GM19328 (cell line): ENCODE data around the gene NACA2.
"Not testable (repeated sequence)": the region's sequence is repeated elsewhere in the genome, so short reads cannot be mapped to it uniquely, and the experiment has no call there.

ENCODE experiments used
- ATAC-seq: cut with Tn5 transposase; IDR thresholded peaks from one replicate; pipeline ENCODE4 v1.9.1; 2021; ENCODE audit warnings: mild to moderate bottlenecking, moderate library complexity; ENCODE audit not compliant: unreplicated experiment

Gene NACA2

DNA sequence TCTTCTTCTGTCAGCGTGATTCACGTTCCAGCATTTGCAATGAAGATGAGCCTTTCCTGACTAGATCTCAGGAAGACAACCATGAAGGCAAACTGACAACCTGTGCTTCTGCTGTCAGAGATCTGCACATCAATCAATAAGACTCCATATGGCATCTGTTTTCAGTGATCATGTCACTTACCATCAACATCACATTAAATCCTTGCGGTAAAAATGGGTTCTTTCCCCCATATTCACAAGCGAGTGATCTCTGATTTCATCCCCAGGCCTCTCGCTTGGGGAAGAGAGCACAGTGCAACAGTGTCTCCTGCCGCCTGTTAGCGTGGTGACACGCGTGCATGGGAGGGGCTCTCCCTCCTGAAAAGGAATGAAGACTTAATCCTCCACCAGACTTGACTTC, 11.1 kb downstream of the NACA2 start:
- ATAC-seq = no peak

DNA sequence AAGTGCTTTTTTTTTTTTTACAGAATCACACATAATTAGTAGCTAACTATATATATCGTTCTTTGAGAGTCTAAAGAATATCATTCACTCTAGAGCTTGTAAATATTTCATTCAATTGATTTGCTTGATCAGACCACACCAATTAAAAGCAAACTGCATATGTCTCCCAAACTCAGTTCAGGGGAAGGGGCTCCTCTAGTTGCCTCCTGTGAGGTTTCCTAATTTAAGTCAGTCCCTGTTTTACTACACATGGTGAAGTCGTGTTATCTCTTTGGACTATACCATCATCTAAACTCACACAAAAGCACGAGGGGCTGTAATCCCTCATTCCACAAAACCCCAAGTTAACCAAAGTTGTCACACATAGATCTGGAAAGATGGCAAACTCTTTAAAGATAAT, 11.7 kb downstream of the NACA2 start:
- ATAC-seq = no peak

DNA sequence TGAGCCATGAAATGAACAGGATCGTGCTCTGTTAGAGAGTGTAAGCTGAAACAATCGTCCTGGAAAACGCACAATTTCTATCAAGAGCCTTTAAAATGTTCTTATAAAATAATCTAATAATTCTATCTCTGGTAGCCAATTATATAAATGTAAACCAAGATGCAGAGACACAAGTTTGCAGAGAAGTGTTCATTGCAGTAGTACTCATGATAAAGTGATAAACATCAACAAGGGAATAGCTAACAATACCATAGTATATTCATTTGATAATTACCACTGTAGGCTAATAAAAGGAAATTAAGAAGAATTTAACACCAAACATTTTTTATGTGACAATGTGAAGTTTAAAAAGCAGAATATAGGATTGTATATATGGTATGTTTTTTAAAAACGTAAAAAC, 12.4 kb downstream of the NACA2 start:
- no peak for ATAC-seq

DNA sequence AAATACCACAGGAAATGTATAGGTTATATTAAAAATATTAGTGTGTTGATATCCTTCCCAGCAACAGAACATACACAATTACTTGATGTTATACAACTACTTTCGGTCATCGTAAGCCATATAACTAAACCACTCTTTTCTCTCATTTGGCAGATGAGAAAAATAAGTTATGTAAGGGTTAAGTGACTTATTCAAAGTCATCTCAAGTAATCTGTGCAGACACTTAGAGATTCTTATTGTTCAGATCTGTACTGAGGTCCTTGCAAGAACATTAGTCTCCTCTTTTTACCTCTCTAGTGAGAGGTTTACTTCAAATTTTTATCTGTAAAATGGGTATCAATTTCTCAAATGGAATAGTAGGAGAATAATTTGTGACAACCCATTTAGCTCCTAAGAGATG, 15.0 kb downstream of the NACA2 start:
- ATAC-seq = no peak

DNA sequence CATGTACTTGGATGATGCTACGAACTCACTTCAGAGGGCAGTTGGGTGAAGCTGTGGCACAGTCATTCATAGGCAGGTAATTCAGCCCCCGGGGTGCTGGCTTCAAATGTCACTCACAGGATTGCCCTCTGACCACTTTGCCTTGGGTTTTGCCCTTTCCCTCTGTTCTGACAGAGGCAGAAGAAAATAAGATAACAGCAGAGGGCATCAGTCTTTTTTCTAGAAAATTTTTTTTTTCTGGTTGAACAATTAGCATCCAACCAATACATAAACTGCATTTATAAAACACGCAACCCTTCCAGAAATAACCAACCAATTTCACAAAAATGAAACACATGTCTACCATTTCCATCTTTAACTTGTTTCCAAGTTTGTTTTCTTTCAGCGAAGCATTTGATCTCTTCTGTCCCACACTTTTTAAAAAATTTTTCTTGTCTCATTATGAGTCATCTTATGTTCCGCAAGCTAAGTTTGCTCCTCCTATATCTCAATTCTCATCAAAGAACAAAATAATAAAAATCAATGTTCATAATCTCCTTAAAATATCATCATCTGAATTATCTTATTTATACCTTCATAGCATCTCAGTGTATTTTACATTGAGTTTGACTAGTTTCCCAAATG, 15.6 kb downstream of the NACA2 start:
- ATAC-seq = no peak

DNA sequence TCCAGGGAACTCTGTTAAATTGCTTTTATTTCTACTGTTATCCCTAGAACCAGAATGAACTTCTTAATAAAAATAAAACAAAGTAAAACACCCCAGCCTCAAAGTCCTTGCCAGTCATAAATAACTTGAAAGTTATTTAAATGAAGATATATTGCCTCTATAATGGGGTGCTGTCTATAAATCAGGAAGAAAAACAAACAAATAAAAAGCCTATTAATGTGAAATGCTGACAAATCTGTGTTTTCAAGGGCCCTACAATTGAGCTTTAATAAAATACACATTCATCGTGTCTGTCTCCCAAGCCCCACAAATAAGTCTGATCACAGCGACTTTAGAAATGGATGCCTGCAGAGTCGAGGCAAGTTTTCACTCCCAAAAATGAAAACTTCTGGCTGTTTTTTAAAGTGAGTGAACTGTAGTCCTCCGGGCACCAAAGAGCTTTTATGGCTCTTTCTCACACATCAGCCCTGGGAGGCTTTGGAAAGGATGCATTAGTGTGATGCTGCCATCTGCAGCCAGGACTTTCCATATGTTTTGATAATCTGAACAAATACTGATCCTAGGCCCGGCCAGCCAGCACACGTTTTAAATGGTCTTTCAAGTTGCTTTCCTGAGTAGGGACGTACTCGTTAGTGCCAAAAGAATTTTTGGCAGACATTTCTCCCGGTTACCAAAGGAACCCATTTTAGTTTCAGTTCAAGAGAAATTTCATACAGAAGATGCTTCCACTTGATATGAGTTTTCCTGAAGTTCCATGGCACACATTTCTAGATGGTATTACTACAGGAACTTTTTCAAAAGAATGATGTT, 16.3 kb downstream of the NACA2 start:
- ATAC-seq = no peak

DNA sequence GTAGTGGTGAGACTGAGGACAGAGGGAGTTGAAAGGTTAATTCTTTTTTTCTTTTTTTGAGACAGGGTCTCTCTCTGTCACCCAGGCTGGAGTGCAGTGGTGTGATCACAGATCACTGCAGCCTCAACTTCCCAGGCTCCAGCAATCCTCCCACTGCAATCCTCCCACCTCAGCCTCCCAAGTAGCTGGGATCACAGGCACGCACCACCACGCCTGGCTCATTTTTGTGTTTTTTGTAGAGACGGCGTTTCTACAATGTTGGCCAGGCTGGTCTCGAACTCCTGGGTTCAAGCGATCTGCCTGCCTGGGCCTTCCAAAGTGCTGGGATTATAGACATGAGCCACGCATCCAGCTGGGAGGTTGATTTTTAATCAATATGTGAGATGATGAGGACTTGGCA, 18.5 kb downstream of the NACA2 start:
- not testable (repeated sequence) for ATAC-seq

DNA sequence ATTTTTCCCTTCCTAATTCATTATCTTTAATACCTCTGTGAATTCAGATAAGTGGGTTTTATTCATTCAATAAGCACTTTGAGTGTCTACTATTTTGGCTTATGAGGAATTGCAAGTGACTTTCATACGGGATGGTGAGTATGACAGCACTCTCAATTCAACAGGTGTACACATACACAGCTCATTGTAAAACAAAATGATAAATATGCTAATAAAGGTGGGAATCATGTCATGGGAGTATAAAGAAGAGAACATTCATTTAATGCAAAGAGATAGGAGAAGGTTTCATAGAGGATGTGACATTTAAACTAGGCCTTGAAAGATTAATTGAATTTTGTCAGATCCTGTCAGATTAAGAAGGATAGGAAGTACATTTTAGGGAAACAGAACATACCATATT, 19.4 kb downstream of the NACA2 start:
- no peak for ATAC-seq

DNA sequence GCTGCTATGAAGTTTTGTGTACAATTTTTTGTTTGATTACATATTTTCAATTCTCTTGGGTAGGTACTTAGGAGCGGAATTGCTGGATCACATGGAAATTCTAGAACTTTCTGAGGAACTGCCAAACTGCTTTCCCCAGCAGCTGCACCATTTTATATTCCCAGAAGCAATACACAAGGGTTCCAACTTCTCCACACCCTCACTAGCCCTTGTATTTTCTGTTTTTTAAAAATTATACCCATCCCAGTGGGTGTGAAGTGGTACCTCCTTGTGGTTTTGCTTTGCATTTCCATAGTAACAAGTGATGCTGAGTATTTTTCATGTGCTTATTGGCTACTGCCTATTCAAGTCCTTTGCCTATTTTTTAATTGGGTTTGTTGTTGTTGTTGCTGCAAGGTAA, 20.9 kb downstream of the NACA2 start:
- no peak for ATAC-seq

DNA sequence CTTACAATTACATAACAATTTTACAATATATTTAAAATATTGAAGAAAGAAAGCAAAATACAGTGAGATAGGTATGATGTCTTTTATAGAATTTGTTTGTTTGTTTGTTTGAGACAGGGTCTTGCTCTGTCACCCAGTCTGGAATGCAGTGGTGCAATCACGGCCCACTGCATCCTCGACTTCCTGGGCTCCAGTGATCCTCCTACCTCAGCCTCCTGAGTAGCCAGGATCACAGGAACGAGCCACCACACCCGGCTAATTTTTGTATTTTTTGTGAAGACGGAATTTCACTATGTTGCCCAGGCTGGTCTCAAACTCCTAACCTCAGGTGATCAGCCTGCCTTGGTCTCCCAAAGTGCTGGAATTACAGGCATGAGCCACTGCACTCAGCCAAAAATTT, 21.5 kb downstream of the NACA2 start:
- not testable (repeated sequence) for ATAC-seq

DNA sequence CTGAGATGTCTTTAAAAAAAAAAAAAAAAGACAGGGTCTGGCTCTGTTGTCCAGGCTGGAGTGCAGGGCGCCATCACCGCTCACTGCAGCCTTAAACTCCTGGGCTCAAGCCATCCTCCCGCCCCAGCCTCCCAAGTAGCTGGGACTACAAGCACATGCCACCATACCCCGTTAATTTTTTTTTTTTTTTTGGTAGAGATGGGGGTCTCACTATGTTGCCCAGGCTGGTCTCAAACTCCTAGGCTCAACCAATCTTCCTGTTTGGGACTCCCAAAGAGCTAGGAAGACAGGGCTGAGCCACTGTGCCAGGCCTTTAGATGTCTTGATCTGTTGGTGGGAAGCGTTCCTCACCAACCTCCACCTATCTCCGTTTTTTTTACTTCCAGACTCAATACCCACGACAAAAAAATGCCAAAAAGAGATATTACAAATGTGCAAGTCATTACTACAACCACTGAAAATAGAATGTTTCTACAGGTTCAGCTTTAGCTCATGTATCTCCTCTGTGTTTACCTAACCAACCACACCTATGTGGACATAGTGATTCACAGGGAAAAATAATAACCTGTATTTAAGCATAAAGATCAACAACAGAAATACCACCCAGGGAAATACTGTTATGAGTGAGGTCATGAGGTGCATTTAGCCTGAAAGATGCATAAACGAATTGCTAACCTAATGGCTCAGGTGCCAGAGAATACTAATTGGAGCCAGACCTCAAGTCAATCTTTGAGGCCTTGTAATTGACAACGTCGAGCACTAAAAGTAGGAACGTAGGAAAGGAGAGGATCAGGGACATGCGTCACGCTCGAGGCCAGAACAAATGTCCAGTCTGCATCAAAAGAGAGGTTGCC, 22.6 kb downstream of the NACA2 start:
- ATAC-seq = no peak

DNA sequence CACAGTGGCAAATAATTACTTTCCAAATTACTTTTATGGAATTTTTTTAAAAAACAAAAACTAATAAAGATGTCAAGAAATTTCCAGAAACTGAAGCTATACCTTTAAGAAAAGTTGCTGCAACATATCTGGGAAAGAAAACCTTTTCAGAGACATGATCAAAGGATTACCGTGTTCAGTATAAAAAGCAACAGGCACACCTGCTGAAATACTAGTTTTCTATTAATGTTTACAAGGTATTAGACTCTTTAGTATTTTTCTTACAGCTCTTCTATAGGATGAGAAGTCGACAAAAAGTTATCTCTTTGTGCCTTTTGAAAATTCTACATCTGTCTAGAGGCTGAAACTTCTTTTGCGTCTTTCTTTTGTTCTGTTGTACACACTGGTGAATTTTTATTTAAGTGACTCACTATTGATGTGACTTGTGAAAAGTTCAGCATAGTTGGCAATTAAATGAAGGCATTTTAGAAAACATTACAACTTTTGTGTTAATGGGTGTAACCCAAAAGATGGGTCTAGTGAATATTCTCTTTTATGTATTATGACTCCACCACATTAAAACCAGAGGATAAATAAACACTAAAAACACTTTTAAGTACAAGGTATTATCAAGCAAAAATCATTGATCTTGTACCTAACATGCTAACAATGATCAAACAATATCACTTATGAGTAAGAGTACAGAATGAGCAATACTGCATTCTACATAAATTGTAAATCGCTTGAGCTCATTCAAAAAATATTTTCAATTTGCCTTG, 23.8 kb downstream of the NACA2 start:
- no peak for ATAC-seq

DNA sequence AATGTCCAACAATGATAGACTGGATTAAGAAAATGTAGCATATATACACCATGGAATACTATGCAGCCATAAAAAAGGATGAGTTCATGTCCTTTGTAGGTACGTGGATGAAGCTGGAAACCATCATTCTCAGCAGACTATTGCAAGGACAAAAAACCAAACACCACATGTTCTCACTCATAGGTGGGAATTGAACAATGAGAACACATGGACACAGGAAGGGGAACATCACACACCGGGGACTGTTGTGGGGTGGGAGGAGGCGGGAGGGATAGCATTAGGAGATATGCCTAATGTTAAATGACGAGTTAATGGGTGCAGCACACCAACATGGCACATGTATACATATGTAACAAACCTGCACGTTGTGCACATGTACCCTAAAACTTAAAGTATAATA, 24.6 kb downstream of the NACA2 start:
- not testable (repeated sequence) for ATAC-seq

DNA sequence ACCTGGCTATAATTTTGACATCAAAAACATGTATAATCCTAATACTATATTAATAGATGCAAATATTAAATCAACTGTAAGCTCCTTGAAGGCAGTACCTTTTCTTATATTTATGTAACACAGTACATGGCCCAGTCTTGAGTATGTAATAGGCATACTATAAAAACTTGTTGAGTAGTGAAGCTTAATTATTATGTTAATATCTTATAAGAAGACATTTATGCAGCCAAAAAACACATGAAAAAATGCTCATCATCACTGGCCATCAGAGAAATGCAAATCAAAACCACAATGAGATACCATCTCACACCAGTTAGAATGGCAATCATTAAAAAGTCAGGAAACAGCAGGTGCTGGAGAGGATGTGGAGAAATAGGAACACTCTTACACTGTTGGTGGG, 25.2 kb downstream of the NACA2 start:
- ATAC-seq = not testable (repeated sequence)

DNA sequence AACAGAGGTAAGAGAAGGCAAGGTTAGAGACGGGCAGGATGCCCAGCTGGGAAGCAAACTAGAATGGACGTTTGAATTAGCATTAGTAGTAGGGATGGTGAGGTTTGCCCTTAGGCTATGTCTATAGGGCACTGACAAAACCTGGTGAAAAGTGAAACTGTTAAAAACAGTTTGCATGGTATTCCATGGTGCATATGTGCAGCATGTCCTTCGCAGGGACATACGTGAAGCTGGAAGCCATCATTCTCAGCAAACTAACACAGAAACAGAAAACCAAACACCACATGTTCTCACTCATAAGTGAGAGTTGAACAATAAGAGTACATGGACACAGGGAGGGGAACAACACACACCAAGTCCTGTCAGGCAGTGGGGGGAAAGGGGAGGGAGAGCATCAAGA, 25.8 kb downstream of the NACA2 start:
- ATAC-seq = no peak

DNA sequence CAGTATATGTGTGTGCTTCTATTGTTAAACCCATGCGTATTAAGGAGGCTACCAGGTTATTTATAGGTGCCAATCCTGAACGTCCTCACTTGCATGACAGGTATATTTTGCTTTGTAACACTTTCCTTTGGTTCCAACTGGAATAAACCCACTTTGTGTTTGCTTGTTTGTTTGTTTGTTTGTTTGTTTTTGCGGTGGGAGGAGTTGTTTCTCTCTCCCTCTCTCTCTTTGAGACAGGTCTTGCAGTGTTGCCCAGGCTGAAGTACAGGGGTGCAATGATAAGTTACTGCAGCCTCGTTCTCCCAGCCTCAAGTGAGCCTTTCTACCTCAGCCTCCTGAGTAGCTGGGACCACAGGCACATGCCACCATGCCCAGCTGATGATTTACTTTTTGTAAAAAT, 28.7 kb downstream of the NACA2 start:
- no peak for ATAC-seq

DNA sequence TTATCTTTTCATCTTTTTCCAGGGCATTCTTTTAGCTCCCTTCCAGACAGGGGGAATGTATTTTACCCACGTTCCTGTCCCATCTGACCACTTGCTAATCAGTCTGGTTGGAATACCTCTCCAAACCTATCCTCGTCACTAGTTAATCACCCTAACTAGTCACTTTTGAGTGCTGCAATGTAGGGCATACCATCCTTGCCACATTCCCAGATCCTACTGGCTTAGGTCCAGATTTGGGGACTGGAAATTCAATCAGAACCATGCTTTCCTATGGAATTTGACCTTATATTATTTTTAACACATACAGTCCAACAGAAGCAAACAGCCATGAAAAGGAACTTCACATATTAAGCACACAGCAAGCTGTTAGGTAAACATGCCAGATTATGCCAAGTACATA, 29.7 kb downstream of the NACA2 start:
- no peak for ATAC-seq

DNA sequence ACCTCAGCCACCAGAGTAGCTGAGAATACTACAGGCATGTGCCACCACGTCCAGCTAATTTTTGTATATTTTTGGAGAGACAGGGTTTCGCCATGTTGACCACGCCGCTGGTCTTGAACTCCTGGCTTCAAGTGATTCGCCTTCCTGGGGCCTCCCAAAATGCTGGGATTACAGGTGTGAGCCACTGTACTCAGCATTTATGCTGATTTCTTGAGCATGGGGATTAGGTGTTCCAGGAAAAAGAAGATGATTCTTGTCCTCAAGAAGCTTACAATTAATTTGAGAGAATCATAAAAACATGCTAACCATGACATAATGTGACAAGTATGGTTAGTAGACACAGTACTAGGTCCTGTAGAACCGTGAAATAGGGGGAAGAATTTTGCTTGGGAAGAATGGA, 30.9 kb downstream of the NACA2 start:
- ATAC-seq = no peak

DNA sequence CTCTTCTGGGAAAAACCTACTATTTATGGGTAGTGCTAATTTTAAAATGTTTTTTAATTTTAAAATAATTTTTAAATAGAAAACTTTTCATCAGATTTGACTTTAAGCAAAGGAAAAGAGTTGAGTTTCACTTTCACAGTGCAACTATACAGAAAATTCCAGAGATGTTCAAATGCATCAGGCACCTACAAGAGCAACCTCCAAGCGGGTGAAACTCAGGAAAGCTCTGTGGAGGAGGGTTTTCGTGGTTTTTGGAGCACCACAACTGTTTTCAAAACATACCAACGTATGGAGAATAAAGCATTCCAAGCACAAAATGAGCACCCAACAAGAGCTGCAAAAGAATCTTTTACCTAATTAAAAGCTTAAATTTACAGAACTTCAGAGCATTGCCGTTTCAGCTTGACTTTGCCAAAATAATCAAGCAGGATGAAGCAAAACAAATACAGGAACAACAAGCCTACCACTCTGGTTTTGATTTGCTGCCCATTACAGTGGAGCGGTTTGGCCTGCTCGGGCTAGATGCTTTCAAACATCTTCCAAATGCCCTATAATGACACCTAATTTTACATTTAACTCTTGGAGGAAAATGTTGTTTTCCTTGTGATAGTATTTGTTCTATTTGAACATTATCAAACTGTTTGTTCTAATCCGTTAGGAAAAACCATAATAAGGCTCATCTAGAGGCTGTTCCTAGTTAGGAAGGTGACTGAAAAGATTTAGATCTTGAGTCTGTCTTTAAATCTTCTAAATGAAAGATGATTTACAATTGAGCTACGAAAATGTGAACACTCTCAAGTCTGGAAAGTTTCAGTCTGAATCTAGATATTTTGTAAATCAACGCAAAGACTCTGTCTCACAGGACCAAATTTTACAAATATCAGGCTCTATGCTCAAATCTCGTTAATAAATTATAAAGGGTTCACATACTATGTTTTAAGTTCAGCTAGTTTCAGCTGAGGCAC, 34.5 kb downstream of the NACA2 start:
- no peak for ATAC-seq

DNA sequence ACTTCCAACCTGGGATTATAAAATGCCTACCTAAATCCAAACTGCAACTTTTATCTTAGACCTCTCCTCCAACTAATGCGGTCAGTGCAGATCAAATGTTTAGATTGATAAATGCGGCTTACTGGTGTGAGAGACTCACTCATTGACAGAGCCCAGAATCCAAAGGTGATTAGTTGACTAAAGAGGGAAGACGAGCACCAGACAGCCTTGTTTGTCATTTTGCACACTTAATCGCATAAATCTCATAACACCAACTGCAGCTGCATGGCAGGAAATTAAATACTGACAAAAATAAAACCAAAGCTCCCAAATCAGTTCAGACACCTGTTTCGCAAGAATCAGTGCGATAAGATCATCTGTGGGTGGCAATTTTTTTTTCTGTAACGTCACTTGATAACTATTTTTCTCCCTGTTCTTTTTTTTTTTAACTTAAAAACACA, 35.9 kb downstream of the NACA2 start:
- ATAC-seq = no peak
